Fibroblast of pulmonary artery (primary cell): ENCODE results near the gene AKAP8.

Experiments
- DNase-seq: peaks from one replicate; pipeline ENCODE4 v3.0.0-alpha.2; 2010; ENCODE audit warnings: low read depth
- H3K4me3 ChIP-seq: replicated peaks from 2 replicates; pipeline ENCODE4 v1.5.1; 2011; ENCODE audit warnings: low read depth, mild to moderate bottlenecking, control low read depth, low read length, moderate library complexity
- CTCF ChIP-seq: IDR thresholded peaks from 2 replicates; pipeline ENCODE4 v1.5.1; 2011; ENCODE audit warnings: mild to moderate bottlenecking, control low read depth, low read length, inconsistent platforms; ENCODE audit errors: missing control alignments

AKAP8 gene

GRCh38 chr19:15307169-15307568 lies 72.4 kb downstream of the AKAP8 start:
- H3K4me3 ChIP-seq: no peak overlapping the region
- no peak for DNase-seq
- no peak for TF ChIP-seq CTCF

- no peak for TF ChIP-seq CTCF
- H3K4me3 ChIP-seq: no peak overlapping the region
- DNase-seq: no peak
Measured at GRCh38 chr19:15305582-15306334, 73.8 kb downstream of the AKAP8 start.

- DNase-seq: no peak
- TF ChIP-seq CTCF: no peak
- H3K4me3 ChIP-seq: no peak overlapping the region
Measured at GRCh38 chr19:15304140-15304705, 75.4 kb downstream of the AKAP8 start.
